RWPE1 (cell line): Measurements from ENCODE around the gene CCDC137.

ENCODE experiments used
- CTCF ChIA-PET: fragments of 350-600 bp; sonication (Branson Sonifier 250); formaldehyde crosslinking; extraction: SDS; loops from one replicate; lab custom pipeline; 2021; lab: Yijun Ruan, JAX
- POLR2A ChIA-PET: fragments of 400-600 bp; formaldehyde crosslinking; extraction: SDS; loops from one replicate; lab custom pipeline; 2020; ENCODE audit warnings: antibody characterized with exemption; ENCODE audit not compliant: low non-redundant PET; lab: Yijun Ruan, JAX
- DNase-seq: peaks from one replicate; pipeline ENCODE4 v3.0.0; 2012; ENCODE audit warnings: low spot score
- H3K27ac ChIP-seq: fragments of 450-650 bp; 2 replicates; pipeline ENCODE4 v1.5.1; 2017
- CTCF ChIP-seq: fragments of 450-650 bp; conservative IDR thresholded peaks from 2 replicates; pipeline ENCODE4 v1.5.1; 2017; ENCODE audit warnings: low read depth, mild to moderate bottlenecking

The CCDC137 gene

GRCh38 chr17:81684442-81684911 is 17.9 kb downstream of the CCDC137 start:
- H3K27ac ChIP-seq, result peak overlapping the region; percentile 91
- TF ChIP-seq CTCF, result no peak
- ChIA-PET POLR2A (interaction anchor here (1.0 to 1.3 kb wide), 2 partner anchors 11 to 19 kb away, joined by 3 to 6 read pairs; partner anchors contain the start of gene MRPL12), CTCF (interaction anchor here (0.9 kb wide), 1 partner anchor 17 kb away, joined by 3 read pairs; no protein-coding TSS in a partner anchor)
- DNase-seq, result no peak

- peak overlapping the region; percentile 91 for H3K27ac ChIP-seq
- POLR2A ChIA-PET, result interaction anchor here (1.0 to 1.3 kb wide), 2 partner anchors 11 to 18 kb away, joined by 3 to 6 read pairs; partner anchors contain the start of gene MRPL12
- TF ChIP-seq CTCF, result no peak
- DNase-seq, result peak; percentile 86
- CTCF ChIA-PET, result interaction anchor here (0.9 kb wide), 1 partner anchor 17 kb away, joined by 3 read pairs; no protein-coding TSS in a partner anchor
Observed at GRCh38 chr17:81685108-81685507, 18.6 kb downstream of the CCDC137 start.

GRCh38 chr17:81686614-81687013 is 20.1 kb downstream of the CCDC137 start:
- H3K27ac ChIP-seq, result peak overlapping the region; percentile 91
- DNase-seq, result no peak
- TF ChIP-seq CTCF, result no peak
- ChIA-PET POLR2A (no interaction called here), CTCF (no interaction called here)

- TF ChIP-seq CTCF, result no peak
- DNase-seq, result no peak
- peak overlapping the region; percentile 91 for H3K27ac ChIP-seq
- CTCF ChIA-PET, result no interaction called here
- POLR2A ChIA-PET, result no interaction called here
Observed at GRCh38 chr17:81687770-81688541, 21.4 kb downstream of the CCDC137 start.

GRCh38 chr17:81688616-81689015 is 22.1 kb downstream of the CCDC137 start:
- ChIA-PET CTCF (no interaction called here), POLR2A (no interaction called here)
- H3K27ac ChIP-seq, result peak overlapping the region; percentile 91
- DNase-seq, result no peak
- no peak for TF ChIP-seq CTCF

GRCh38 chr17:81690066-81690465 is 23.5 kb downstream of the CCDC137 start:
- ChIA-PET POLR2A (no interaction called here), CTCF (no interaction called here)
- peak overlapping the region; percentile 91 for H3K27ac ChIP-seq
- no peak for TF ChIP-seq CTCF
- DNase-seq, result no peak
